HCT116 (cell line): ENCODE measurements around the gene RPS6KA2. TPM values are rescaled to one million over a fixed set of nuclear protein-coding genes. Genes with fewer than 3 reads are reported as not detected.

Source experiments
- ATAC-seq: fragments of 200-7000 bp; cut with Tn5 transposase; 2 replicates; pipeline ENCODE4 v1.9.1; 2020; ENCODE audit warnings: mild to moderate bottlenecking, moderate library complexity
- BruUV-seq: library from RNA; stranded (reverse); fragments of 400-500 nt; replicated peaks from 2 replicates; lab custom pipeline; 2021; lab: Mats Ljungman, UMichigan
- CTCF ChIA-PET: fragments of 300-600 bp; sonication (Branson Sonifier 250); formaldehyde crosslinking; loops from one replicate; lab custom pipeline; 2021; ENCODE audit warnings: antibody characterized with exemption; lab: Charles Lee
- POLR2A ChIA-PET: fragments of 300-600, 350-600 bp; sonication (Branson Sonifier 250); formaldehyde crosslinking; loops from one replicate; lab custom pipeline; 2021; ENCODE audit warnings: antibody characterized with exemption; lab: Charles Lee
- RAD21 ChIA-PET, 2 experiments: fragments of 300-600 bp; sonication (Branson Sonifier 250); formaldehyde crosslinking; loops; one replicate each; lab custom pipeline; 2023; ENCODE audit warnings: low total read pairs in 2 of 2; ENCODE audit not compliant: uncharacterized antibody in 2 of 2, unreplicated experiment in 2 of 2, low non-redundant PET in 1 of 2; lab: Charles Lee
- DNase-seq: peaks from one replicate; pipeline ENCODE4 v3.0.0-alpha.2; 2010; ENCODE audit warnings: low read depth, low spot score
- H2AFZ ChIP-seq: fragments of 200-600 bp; shearing (Covaris generic), sonication (generic); 2 replicates; pipeline ENCODE4 v1.6.1; 2017; ENCODE audit warnings: low read depth, mixed run types, mixed read lengths, antibody characterized with exemption, low read length; ENCODE audit not compliant: poor library complexity, severe bottlenecking
- H3K27ac ChIP-seq: 2 replicates; pipeline ENCODE4 v1.5.1; 2012; ENCODE audit warnings: low read depth, low read length
- H3K27me3 ChIP-seq: fragments of 200-600 bp; sonication (generic); 2 replicates; pipeline ENCODE4 v1.6.1; 2016; ENCODE audit warnings: mixed run types, low read length, mixed read lengths; ENCODE audit not compliant: insufficient read depth
- H3K36me3 ChIP-seq, 2 experiments: fragments of 200-500 bp in 1 of 2; fragments of 200-600 bp in 1 of 2; sonication (Bioruptor generic) in 1 of 2; sonication (generic) in 1 of 2; 2 replicates each; pipeline versions ENCODE4 v1.5.1 to v1.6.1; 2014 to 2016; ENCODE audit warnings: low read length in 2 of 2, inconsistent platforms in 1 of 2, mixed read lengths in 1 of 2, mixed run types in 1 of 2; ENCODE audit not compliant: insufficient read depth in 2 of 2, control insufficient read depth in 1 of 2
- H3K4me1 ChIP-seq, 2 experiments: fragments of 200-600 bp in 1 of 2; sonication (generic) in 1 of 2; 2 replicates each; pipeline versions ENCODE4 v1.5.1 to v1.6.1; 2012 to 2017; ENCODE audit warnings: low read length in 2 of 2, inconsistent platforms in 1 of 2, mild to moderate bottlenecking in 1 of 2, mixed read lengths in 1 of 2, mixed run types in 1 of 2, moderate library complexity in 1 of 2; ENCODE audit not compliant: insufficient read depth in 2 of 2, control insufficient read depth in 1 of 2
- H3K4me2 ChIP-seq: fragments of 200-600 bp; sonication (generic); 2 replicates; pipeline ENCODE4 v1.6.1; 2017; ENCODE audit warnings: mixed run types, low read length, mixed read lengths
- H3K4me3 ChIP-seq, 2 experiments: fragments of 200-600 bp in 1 of 2; sonication (generic) in 1 of 2; replicated peaks in 1 of 2; 2 replicates each; pipeline ENCODE4 v1.5.1; 2011 to 2016; ENCODE audit warnings: low read length in 2 of 2, control low read depth in 1 of 2, low read depth in 1 of 2, mild to moderate bottlenecking in 1 of 2, mixed read lengths in 1 of 2, mixed run types in 1 of 2
- H3K79me2 ChIP-seq: fragments of 200-600 bp; sonication (generic); 2 replicates; pipeline ENCODE4 v1.6.1; 2017; ENCODE audit warnings: mild to moderate bottlenecking, mixed run types, low read length, moderate library complexity, mixed read lengths; ENCODE audit not compliant: insufficient read depth
- H3K9ac ChIP-seq: fragments of 200-600 bp; sonication (generic); 2 replicates; pipeline ENCODE4 v1.6.1; 2016; ENCODE audit warnings: low read length, mixed read lengths
- H3K9me2 ChIP-seq: fragments of 200-600 bp; sonication (generic), shearing (Covaris generic); 2 replicates; pipeline ENCODE4 v1.6.1; 2017; ENCODE audit warnings: mixed run types, mild to moderate bottlenecking, moderate library complexity; ENCODE audit not compliant: insufficient read depth
- H3K9me3 ChIP-seq, 2 experiments: fragments of 200-500 bp in 1 of 2; fragments of 200-600 bp in 1 of 2; sonication (Bioruptor generic) in 1 of 2; sonication (generic) in 1 of 2; 2 replicates each; pipeline ENCODE4 v1.6.1; 2014 to 2017; ENCODE audit warnings: low read length in 2 of 2, mixed read lengths in 2 of 2, inconsistent platforms in 1 of 2, low read depth in 1 of 2, mild to moderate bottlenecking in 1 of 2, mixed run types in 1 of 2, moderate library complexity in 1 of 2; ENCODE audit not compliant: control insufficient read depth in 1 of 2, insufficient read depth in 1 of 2
- H4K20me1 ChIP-seq: fragments of 200-600 bp; sonication (generic), shearing (Covaris generic); 2 replicates; pipeline ENCODE4 v1.6.1; 2017; ENCODE audit warnings: mixed run types, mild to moderate bottlenecking, moderate library complexity; ENCODE audit not compliant: insufficient read depth
- CBX3 ChIP-seq: IDR thresholded peaks from 2 replicates; pipeline ENCODE4 v1.6.1; 2012; ENCODE audit warnings: low read depth
- CEBPB ChIP-seq: IDR thresholded peaks from 2 replicates; pipeline ENCODE4 v1.6.1; 2012; ENCODE audit warnings: low read depth
- CTCF ChIP-seq, 3 experiments: fragments of 200-600 bp in 1 of 3; sonication (generic) in 1 of 3; IDR thresholded peaks in 2 of 3; conservative IDR thresholded peaks in 1 of 3; 2 replicates each; pipeline ENCODE4 v1.5.1; 2012 to 2017; ENCODE audit warnings: low read depth in 2 of 3, low read length in 2 of 3, antibody characterized with exemption in 1 of 3, borderline replicate concordance in 1 of 3, control low read depth in 1 of 3, mild to moderate bottlenecking in 1 of 3, mixed read lengths in 1 of 3, mixed run types in 1 of 3, moderate library complexity in 1 of 3; ENCODE audit not compliant: insufficient read depth in 1 of 3
- ELF1 ChIP-seq: IDR thresholded peaks from 2 replicates; pipeline ENCODE4 v1.6.1; 2012; ENCODE audit warnings: low read depth, borderline replicate concordance
- EZH2 ChIP-seq: fragments of 200-600 bp; sonication (generic); IDR thresholded peaks from 2 replicates; pipeline ENCODE4 v1.6.1; 2017; ENCODE audit warnings: antibody characterized with exemption, mixed run types
- EZH2phosphoT487 ChIP-seq: fragments of 200-600 bp; IDR thresholded peaks from 2 replicates; pipeline ENCODE4 v1.6.1; 2018; ENCODE audit warnings: antibody characterized with exemption, borderline replicate concordance
- FOSL1 ChIP-seq: IDR thresholded peaks from 2 replicates; pipeline ENCODE4 v1.6.1; 2012; ENCODE audit warnings: low read depth
- JUND ChIP-seq: IDR thresholded peaks from 2 replicates; pipeline ENCODE4 v1.6.1; 2012
- POLR2A ChIP-seq: IDR thresholded peaks from 2 replicates; pipeline ENCODE4 v1.7.0; 2011; ENCODE audit warnings: borderline replicate concordance; ENCODE audit not compliant: insufficient read depth, insufficient read length; ENCODE audit errors: extremely low read depth
- RAD21 ChIP-seq: IDR thresholded peaks from 2 replicates; pipeline ENCODE4 v1.6.1; 2012; ENCODE audit warnings: low read depth, mild to moderate bottlenecking
- REST ChIP-seq: IDR thresholded peaks from 2 replicates; pipeline ENCODE4 v1.6.1; 2012; ENCODE audit warnings: low read depth
- SP1 ChIP-seq: IDR thresholded peaks from 2 replicates; pipeline ENCODE4 v1.6.1; 2012; ENCODE audit warnings: low read depth
- SRF ChIP-seq: IDR thresholded peaks from 2 replicates; pipeline ENCODE4 v1.6.1; 2012; ENCODE audit warnings: low read depth
- TCF7L2 ChIP-seq: IDR thresholded peaks from 2 replicates; pipeline ENCODE4 v1.7.0; 2011; ENCODE audit warnings: borderline replicate concordance, inconsistent platforms; ENCODE audit not compliant: insufficient read depth, insufficient read length; ENCODE audit errors: extremely low read depth
- YY1 ChIP-seq: IDR thresholded peaks from 2 replicates; pipeline ENCODE4 v1.6.1; 2011; ENCODE audit warnings: low read length, low read depth, moderate library complexity, mild to moderate bottlenecking; ENCODE audit not compliant: insufficient replicate concordance; ENCODE audit errors: extremely low read depth
- ZBTB33 ChIP-seq: IDR thresholded peaks from 2 replicates; pipeline ENCODE4 v1.6.1; 2011; ENCODE audit warnings: mild to moderate bottlenecking, low read length, moderate library complexity; ENCODE audit not compliant: insufficient replicate concordance; ENCODE audit errors: extremely low read depth
- ZNF274 ChIP-seq: fragments of 200-500 bp; sonication (Bioruptor generic); IDR thresholded peaks from 2 replicates; pipeline ENCODE4 v1.6.1; 2014; ENCODE audit warnings: mild to moderate bottlenecking, low read depth, low read length, inconsistent platforms
- intact Hi-C: fragments of 100-400 bp; cut with micrococcal nuclease; formaldehyde crosslinking; loops from 2 replicates; pipeline ENCODE4 v1.10.0; 2022
- total RNA-seq: library from RNA; stranded (reverse); gene quantifications from one replicate; pipeline ENCODE4 v1.2.1, GENCODE V29; 2021; ENCODE audit not compliant: unreplicated experiment

RPS6KA2 gene
- total RNA-seq, 1 experiment from 2014 or later = 8.5 TPM

- Histone ChIP-seq H3K4me2 (no peak overlapping the region), H3K79me2 (no peaks in the 10 kb centered on the region), H3K4me3 (no peak overlapping the region), H3K9ac (no peak overlapping the region), H3K27me3 (no peaks in the 10 kb centered on the region), H3K36me3 (no peaks in the 10 kb centered on the region), H3K9me2 (no peaks in the 10 kb centered on the region), H2AFZ (no peak overlapping the region), H3K4me1 (peaks cover 0 to 7% of the 10 kb centered on the region in 2 experiments; a peak in 2 of 4 replicates), H3K9me3 (no peaks in the 10 kb centered on the region), H4K20me1 (no peaks in the 10 kb centered on the region), H3K27ac (no peak overlapping the region)
- CTCF ChIA-PET = no interaction called here
- BruUV-seq = no TSS peak
- DNase-seq = no peak
- TF ChIP-seq EZH2phosphoT487 = no peak
- TF ChIP-seq JUND = no peak
- no peak for TF ChIP-seq CTCF (IDR thresholded peaks at IDR 0.05 in 2 of 3, conservative IDR thresholded peaks at IDR 0.05 in 1 of 3; ENCODE audit: borderline replicate concordance in 1 of 3, insufficient read depth in 1 of 3, low read depth in 2 of 3, low read length in 2 of 3)
- TF ChIP-seq CEBPB = no peak
- TF ChIP-seq REST = no peak
- no peak for TF ChIP-seq CBX3
- no peak for TF ChIP-seq FOSL1
- TF ChIP-seq YY1 = no peak
- TF ChIP-seq TCF7L2 = no peak
- TF ChIP-seq RAD21 = no peak
- no peak for TF ChIP-seq SRF
- no peak for TF ChIP-seq SP1
- no peak for TF ChIP-seq ELF1
- no peak for TF ChIP-seq ZBTB33
- TF ChIP-seq POLR2A = no peak
- TF ChIP-seq EZH2 = no peak
- no peak for TF ChIP-seq ZNF274
- POLR2A ChIA-PET = no interaction called here
- RAD21 ChIA-PET = no interaction called here
- ATAC-seq = no peak
- intact Hi-C loops = no loop called here
These were observed 133.5 kb downstream of the RPS6KA2 start for GRCh38 chr6:166493427-166494100.
